A549 (cell line): ENCODE measurements around the gene DOCK10.

Experiments used
- CTCF ChIP-seq: fragments of >200 bp; sonication (Bioruptor Twin); formaldehyde crosslinking; IDR thresholded peaks from 3 replicates; pipeline ENCODE4 v1.5.1; 2016
- HES2 ChIP-seq: fragments of >200 bp; sonication (Bioruptor Twin); formaldehyde crosslinking; IDR thresholded peaks from 2 replicates; pipeline ENCODE4 v1.6.1; 2016
- HOXB13 ChIP-seq: fragments of 250-450 bp; sonication (Bioruptor Pico); IDR thresholded peaks from 2 replicates; pipeline ENCODE4 v1.5.0; 2020; ENCODE audit warnings: low read depth, mild to moderate bottlenecking, moderate library complexity
- MAFK ChIP-seq: fragments of 450-650 bp; IDR thresholded peaks from 2 replicates; pipeline ENCODE4 v1.6.1; 2014; ENCODE audit not compliant: partially characterized antibody
- MAX ChIP-seq: IDR thresholded peaks from 2 replicates; pipeline ENCODE4 v1.6.1; 2012
- PHF8 ChIP-seq: fragments of 200-600 bp; sonication (generic); IDR thresholded peaks from 2 replicates; pipeline ENCODE4 v1.6.1; 2016; ENCODE audit warnings: low read depth, mild to moderate bottlenecking, antibody characterized with exemption, moderate library complexity, borderline replicate concordance
- RCOR1 ChIP-seq: fragments of 150-350 bp; IDR thresholded peaks from 2 replicates; pipeline ENCODE4 v1.6.1; 2014; ENCODE audit warnings: antibody characterized with exemption, low read length, low read depth
- SMC3 ChIP-seq: fragments of >200 bp; sonication (Bioruptor Twin); formaldehyde crosslinking; IDR thresholded peaks from 3 replicates; pipeline ENCODE4 v1.6.1; 2018; ENCODE audit warnings: inconsistent platforms

GRCh38 chr2:225013425-225014365 lies 28.6 kb downstream of the DOCK10 start:
- no peak for TF ChIP-seq CTCF
- no peak for TF ChIP-seq MAX
- no peak for TF ChIP-seq RCOR1
- no peak for TF ChIP-seq PHF8
- TF ChIP-seq MAFK, result no peak
- no peak for TF ChIP-seq HOXB13 (CRISPR knock-in tag)
- no peak for TF ChIP-seq SMC3
- TF ChIP-seq HES2, result no peak
